HG02588 (cell line): Measurements from ENCODE around the gene RTCB.

Experiments
- ATAC-seq: cut with Tn5 transposase; IDR thresholded peaks from one replicate; pipeline ENCODE4 v1.9.1; 2021; ENCODE audit warnings: mild to moderate bottlenecking, moderate library complexity; ENCODE audit not compliant: unreplicated experiment

The RTCB gene

GRCh38 chr22:32411829-32412592 is at the start of gene RTCB:
Gene RTCB, minus strand, starts transcription at chr22:32412247. Its CDS starts 91 bp downstream, at chr22:32412156.
- peak; percentile 52 for ATAC-seq

GRCh38 chr22:32457031-32457430 is 45.0 kb upstream of the RTCB start:
- no peak for ATAC-seq

GRCh38 chr22:32448980-32449379 is 36.9 kb upstream of the RTCB start:
- no peak for ATAC-seq

GRCh38 chr22:32446321-32446720 is 34.3 kb upstream of the RTCB start:
- no peak for ATAC-seq

GRCh38 chr22:32444068-32444467 is 32.0 kb upstream of the RTCB start:
- no peak for ATAC-seq

GRCh38 chr22:32430352-32430751 is 18.3 kb upstream of the RTCB start:
- ATAC-seq = no peak

- ATAC-seq = no peak
These were observed 14.8 kb upstream of the RTCB start for GRCh38 chr22:32426881-32427280.

- ATAC-seq = no peak
These were observed 11.6 kb upstream of the RTCB start for GRCh38 chr22:32423664-32424063.

GRCh38 chr22:32422062-32422461 is 10.0 kb upstream of the RTCB start:
- no peak for ATAC-seq

GRCh38 chr22:32421484-32421883 is 9.4 kb upstream of the RTCB start:
- ATAC-seq = no peak

- no peak for ATAC-seq
These were observed 5.9 kb upstream of the RTCB start for GRCh38 chr22:32417906-32418305.

GRCh38 chr22:32416556-32417085 is 4.6 kb upstream of the RTCB start:
- ATAC-seq = no peak

GRCh38 chr22:32414191-32414590 is 2.1 kb upstream of the RTCB start:
- no peak for ATAC-seq

GRCh38 chr22:32413719-32414118 is 1.7 kb upstream of the RTCB start:
- ATAC-seq = no peak

- no peak for ATAC-seq
These were observed 645 bp downstream of the RTCB start for GRCh38 chr22:32411402-32411801.

GRCh38 chr22:32410459-32410858 is 1.6 kb downstream of the RTCB start:
- ATAC-seq = no peak

GRCh38 chr22:32409977-32410376 is 2.1 kb downstream of the RTCB start:
- ATAC-seq = no peak

GRCh38 chr22:32407936-32408335 is 4.1 kb downstream of the RTCB start:
- no peak for ATAC-seq

- no peak for ATAC-seq
These were observed 4.7 kb downstream of the RTCB start for GRCh38 chr22:32407312-32407711.

- ATAC-seq = no peak
These were observed 8.0 kb downstream of the RTCB start for GRCh38 chr22:32404021-32404420.

GRCh38 chr22:32401486-32401885 is 10.6 kb downstream of the RTCB start:
- no peak for ATAC-seq

GRCh38 chr22:32396746-32397145 is 15.3 kb downstream of the RTCB start:
- ATAC-seq = no peak

- no peak for ATAC-seq
These were observed 15.8 kb downstream of the RTCB start for GRCh38 chr22:32396255-32396654.
